H1 (cell line): Measurements from ENCODE around the gene SEC14L6.

ENCODE experiments used
- GTF2F1 ChIP-seq: IDR thresholded peaks from 2 replicates; pipeline ENCODE4 v1.6.1; 2012; ENCODE audit warnings: low read depth, low read length, improper control_type of control experiment, borderline replicate concordance
- KDM1A ChIP-seq: fragments of 200-600, 300-600 bp; sonication (generic); IDR thresholded peaks from 2 replicates; pipeline ENCODE4 v1.7.1; 2016; ENCODE audit warnings: mild to moderate bottlenecking, low read length, borderline replicate concordance
- TF ChIP-seq, protein P1 (sequence below): IDR thresholded peaks from 2 replicates; pipeline ENCODE4 v1.6.1; 2011; ENCODE audit warnings: low read depth, mild to moderate bottlenecking, low read length; ENCODE audit not compliant: insufficient read depth
- TF ChIP-seq, protein P2 (sequence below): IDR thresholded peaks from 2 replicates; pipeline ENCODE4 v1.6.1; 2012; ENCODE audit warnings: inconsistent platforms

DNA sequence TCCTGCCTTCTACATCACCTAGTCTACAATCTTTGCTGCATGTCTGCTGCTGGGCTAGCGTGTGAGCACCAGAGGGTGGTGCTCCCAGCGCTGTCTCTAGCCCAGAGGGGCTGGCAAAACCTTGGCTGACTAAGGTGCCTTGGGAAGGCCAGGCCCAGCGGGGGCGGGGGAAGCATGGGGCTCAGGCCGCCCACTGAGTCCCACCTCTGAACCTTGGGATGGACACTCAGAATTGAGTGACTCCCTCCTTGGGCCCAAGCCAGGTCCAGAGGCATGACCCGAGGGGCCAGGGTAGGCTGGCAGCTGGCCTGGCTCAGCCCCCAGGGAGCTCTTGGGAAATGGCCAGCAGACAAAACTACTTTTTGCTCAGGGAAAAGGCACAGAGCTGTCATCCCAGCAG, 35.5 kb upstream of the SEC14L6 start:
- TF ChIP-seq GTF2F1 (no peak), KDM1A (no peak)
- TF ChIP-seq, protein P1, sequence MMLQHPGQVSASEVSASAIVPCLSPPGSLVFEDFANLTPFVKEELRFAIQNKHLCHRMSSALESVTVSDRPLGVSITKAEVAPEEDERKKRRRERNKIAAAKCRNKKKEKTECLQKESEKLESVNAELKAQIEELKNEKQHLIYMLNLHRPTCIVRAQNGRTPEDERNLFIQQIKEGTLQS, result no peak
- TF ChIP-seq, protein P2, sequence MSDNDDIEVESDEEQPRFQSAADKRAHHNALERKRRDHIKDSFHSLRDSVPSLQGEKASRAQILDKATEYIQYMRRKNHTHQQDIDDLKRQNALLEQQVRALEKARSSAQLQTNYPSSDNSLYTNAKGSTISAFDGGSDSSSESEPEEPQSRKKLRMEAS, result no peak
